NCI-H69 (cell line): ENCODE data around the gene IL12A.

Source experiments
- DNase-seq: peaks from one replicate; lab custom pipeline; 2025; lab: John Stamatoyannopoulos, UW

Gene IL12A

GRCh38 chr3:159988617-159989271 is at the start of gene IL12A:
Gene IL12A, plus strand, starts transcription at chr3:159988835.
- DNase-seq = peak; percentile 67

GRCh38 chr3:159941038-159942000 is 47.3 kb upstream of the IL12A start:
- no peak for DNase-seq

GRCh38 chr3:159944781-159945180 is 43.9 kb upstream of the IL12A start:
- no peak for DNase-seq

- DNase-seq = no peak
Observed at GRCh38 chr3:159945930-159946329, 42.7 kb upstream of the IL12A start.

GRCh38 chr3:159947220-159947619 is 41.4 kb upstream of the IL12A start:
- no peak for DNase-seq

GRCh38 chr3:159948429-159949144 is 40.0 kb upstream of the IL12A start:
- no peak for DNase-seq

GRCh38 chr3:159950156-159950898 is 38.3 kb upstream of the IL12A start:
- DNase-seq = no peak

GRCh38 chr3:159951540-159951939 is 37.1 kb upstream of the IL12A start:
- DNase-seq = no peak

GRCh38 chr3:159953325-159954085 is 35.1 kb upstream of the IL12A start:
- no peak for DNase-seq

- no peak for DNase-seq
Observed at GRCh38 chr3:159960188-159961148, 28.2 kb upstream of the IL12A start.

GRCh38 chr3:159964166-159964973 is 24.3 kb upstream of the IL12A start:
- DNase-seq = no peak

GRCh38 chr3:159971311-159971710 is 17.3 kb upstream of the IL12A start:
- DNase-seq = no peak

- no peak for DNase-seq
Observed at GRCh38 chr3:159977295-159977694, 11.3 kb upstream of the IL12A start.

GRCh38 chr3:159978353-159978752 is 10.3 kb upstream of the IL12A start:
- no peak for DNase-seq

- no peak for DNase-seq
Observed at GRCh38 chr3:159978918-159979703, 9.5 kb upstream of the IL12A start.

- DNase-seq = no peak
Observed at GRCh38 chr3:159982442-159982974, 6.1 kb upstream of the IL12A start.

GRCh38 chr3:159987291-159987711 is 1.3 kb upstream of the IL12A start:
- DNase-seq = no peak
